EH (cell line): Measurements from ENCODE around the gene ABHD3.
A peak's percentile ranks its signal among the peaks of the same experiment; 100 is the strongest.
"Not testable (repeated sequence)": the region's sequence is repeated elsewhere in the genome, so short reads cannot be mapped to it uniquely, and the experiment has no call there.

Experiments used
- DNase-seq: peaks from one replicate; pipeline ENCODE4 v3.0.0-alpha.2; 2015; ENCODE audit warnings: low read depth

The ABHD3 gene

GRCh38 chr18:21703241-21703820 lies 1.2 kb downstream of the ABHD3 start:
- peak; percentile 12 for DNase-seq

- DNase-seq = peak; percentile 25
These were observed 2.0 kb downstream of the ABHD3 start for GRCh38 chr18:21702602-21703001.

GRCh38 chr18:21701621-21702020 lies 3.0 kb downstream of the ABHD3 start:
- DNase-seq = no peak

- no peak for DNase-seq
These were observed 4.0 kb downstream of the ABHD3 start for GRCh38 chr18:21700528-21701075.

- DNase-seq = no peak
These were observed 11.3 kb downstream of the ABHD3 start for GRCh38 chr18:21693322-21693721.

- DNase-seq = no peak
These were observed 14.8 kb downstream of the ABHD3 start for GRCh38 chr18:21689736-21690135.

GRCh38 chr18:21686282-21687105 lies 18.1 kb downstream of the ABHD3 start:
- DNase-seq = peak; percentile 21

- not testable (repeated sequence) for DNase-seq
These were observed 19.0 kb downstream of the ABHD3 start for GRCh38 chr18:21685556-21685981.

- DNase-seq = no peak
These were observed 19.8 kb downstream of the ABHD3 start for GRCh38 chr18:21684731-21685130.

- DNase-seq = peak; percentile 75
These were observed 22.1 kb downstream of the ABHD3 start for GRCh38 chr18:21682371-21683051.

GRCh38 chr18:21680161-21680560 lies 24.4 kb downstream of the ABHD3 start:
- no peak for DNase-seq

- DNase-seq = no peak
These were observed 25.7 kb downstream of the ABHD3 start for GRCh38 chr18:21678859-21679258.

GRCh38 chr18:21675354-21675753 lies 29.2 kb downstream of the ABHD3 start:
- DNase-seq = not testable (repeated sequence)

GRCh38 chr18:21672521-21673267 lies 31.9 kb downstream of the ABHD3 start:
- DNase-seq = peak; percentile 47

GRCh38 chr18:21669736-21670285 lies 34.8 kb downstream of the ABHD3 start:
- peak; percentile 46 for DNase-seq

- DNase-seq = no peak
These were observed 40.5 kb downstream of the ABHD3 start for GRCh38 chr18:21664069-21664468.

GRCh38 chr18:21663578-21663977 lies 41.0 kb downstream of the ABHD3 start:
- DNase-seq = no peak

- no peak for DNase-seq
These were observed 42.0 kb downstream of the ABHD3 start for GRCh38 chr18:21662581-21662980.

GRCh38 chr18:21660078-21660477 lies 44.5 kb downstream of the ABHD3 start:
- DNase-seq = no peak

GRCh38 chr18:21656402-21656801 lies 48.2 kb downstream of the ABHD3 start:
- peak; percentile 64 for DNase-seq

GRCh38 chr18:21653361-21653760 lies 51.2 kb downstream of the ABHD3 start:
- no peak for DNase-seq

- no peak for DNase-seq
These were observed 52.5 kb downstream of the ABHD3 start for GRCh38 chr18:21652073-21652472.
